Thyroid gland (tissue), 4 donors: ENCODE measurements around the gene PPP4R4. TPM values are rescaled to one million over a fixed set of nuclear protein-coding genes. Genes with fewer than 3 reads are reported as not detected.
"Not testable (repeated sequence)": the region's sequence is repeated elsewhere in the genome, so short reads cannot be mapped to it uniquely, and the experiment has no call there.

Source experiments
- DNase-seq, 2 donors: peaks; one replicate each; pipeline ENCODE4 v3.0.0-alpha.2; 2019
- H3K27ac ChIP-seq, 3 donors: fragments of 200-600 bp; sonication (generic); 1 replicate in 2 of 3; 2 replicates in 1 of 3; pipeline ENCODE4 v1.5.1; 2016 to 2019; ENCODE audit warnings: mild to moderate bottlenecking in 1 of 3, moderate library complexity in 1 of 3
- H3K27me3 ChIP-seq: fragments of 200-600 bp; sonication (generic); one replicate; pipeline ENCODE4 v1.5.1; 2019
- H3K36me3 ChIP-seq, 2 donors: fragments of 200-600 bp; sonication (generic); one replicate each; pipeline ENCODE4 v1.5.1; 2016 to 2019
- H3K4me1 ChIP-seq, 2 donors: fragments of 200-600 bp; sonication (generic); one replicate each; pipeline ENCODE4 v1.5.1; 2017 to 2019
- H3K4me3 ChIP-seq, 3 donors: fragments of 200-600 bp; sonication (generic); replicated peaks in 1 of 3; 1 replicate in 2 of 3; 2 replicates in 1 of 3; pipeline ENCODE4 v1.5.1; 2016; ENCODE audit warnings: mild to moderate bottlenecking in 1 of 3
- H3K9me3 ChIP-seq: fragments of 200-600 bp; sonication (generic); one replicate; pipeline ENCODE4 v1.5.1; 2017
- CTCF ChIP-seq, 6 experiments: fragments of 200-600 bp in 3 of 6; fragments of 450-650 bp in 3 of 6; sonication (generic) in 3 of 6; IDR thresholded peaks; one replicate each; pipeline ENCODE4 v1.5.1; 2016 to 2019; ENCODE audit warnings: antibody characterized with exemption in 6 of 6, mild to moderate bottlenecking in 2 of 6, inconsistent platforms in 1 of 6, moderate library complexity in 1 of 6
- POLR2A ChIP-seq, 2 donors: fragments of 450-650 bp; IDR thresholded peaks; one replicate each; pipeline ENCODE4 v1.6.1; 2017; ENCODE audit warnings: antibody characterized with exemption in 2 of 2, mild to moderate bottlenecking in 2 of 2, moderate library complexity in 1 of 2
- WGBS, 2 donors: methylation state at CpG; one replicate each; pipeline ENCODE4 v1.1.5; 2017; 5-methylcytosine and 5-hydroxymethylcytosine counted together
- intact Hi-C: fragments of 100-400 bp; cut with DNase I; formaldehyde crosslinking; loops from one replicate; pipeline ENCODE4 v1.15.1; 2023
- total RNA-seq, 4 donors: library from RNA; depleted of rRNA; stranded (reverse); fragments of >200 nt; gene quantifications; one replicate each; pipeline ENCODE4 v1.2.3, GENCODE V29; 2016

Gene PPP4R4
- total RNA-seq, 4 donors from 2014 or later = 0.45 to 16.2 (median 0.92) TPM

DNA sequence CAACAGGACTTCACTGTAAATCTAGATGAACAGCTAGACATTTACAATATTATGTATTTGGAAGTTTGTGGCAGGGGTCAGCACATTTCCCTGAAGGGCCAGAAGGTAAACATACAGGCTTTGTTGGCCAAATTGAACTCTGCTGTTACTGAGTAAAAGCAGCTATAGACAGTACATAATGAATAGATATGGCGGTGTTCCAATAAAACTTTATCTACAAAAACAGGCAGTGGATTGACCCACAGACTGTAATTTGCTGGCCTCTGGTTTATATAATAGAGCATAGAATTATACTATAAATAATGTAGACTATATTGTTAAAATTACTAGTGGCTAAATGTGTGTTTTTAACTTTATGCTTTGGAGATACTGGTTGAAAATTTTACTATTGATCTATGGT, 93.2 kb downstream of the PPP4R4 start:
- no peaks in the 10 kb centered on the region for H3K9me3 ChIP-seq
- WGBS, 2 donors = 86 to 95% methylated on average over 1 of the region's 1 CpG

DNA sequence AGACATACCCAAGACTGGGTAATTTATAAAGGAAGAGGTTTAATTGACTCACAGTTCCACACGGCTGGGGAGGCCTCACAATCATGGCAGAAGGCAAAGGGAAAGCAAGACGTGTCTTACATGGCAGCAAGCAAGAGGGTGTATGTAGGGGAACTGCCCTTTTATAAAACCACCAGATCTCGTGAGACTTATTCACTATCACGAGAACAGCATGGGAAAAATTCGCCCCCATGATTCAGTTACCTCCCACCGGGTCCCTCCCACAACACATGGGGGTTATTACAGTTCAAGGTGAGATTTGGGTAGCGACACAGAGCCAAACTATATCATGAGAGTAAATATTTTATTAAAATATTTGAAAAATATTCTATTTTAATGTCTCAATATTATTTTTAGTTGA, 94.5 kb downstream of the PPP4R4 start:
- H3K36me3 ChIP-seq, intact Hi-C loops, H3K4me3 ChIP-seq, H3K9me3 ChIP-seq, H3K27ac ChIP-seq, H3K27me3 ChIP-seq, H3K4me1 ChIP-seq, DNase-seq: not testable (repeated sequence)
- WGBS, 2 donors = 91 to 93% methylated on average over 7 of the region's 7 CpGs

More for the DNA sequence above, 93.2 kb downstream of the PPP4R4 start:
- Histone ChIP-seq H3K4me3 (no peak overlapping the region), H3K36me3 (no peaks in the 10 kb centered on the region), H3K27me3 (no peaks in the 10 kb centered on the region), H3K27ac (no peak overlapping the region), H3K4me1 (no peaks in the 10 kb centered on the region)
- intact Hi-C loops = no loop called here
- DNase-seq = no peak
- no peak for TF ChIP-seq CTCF (IDR thresholded peaks at IDR 0.05)
- no peak for TF ChIP-seq POLR2A (IDR thresholded peaks at IDR 0.05)

DNA sequence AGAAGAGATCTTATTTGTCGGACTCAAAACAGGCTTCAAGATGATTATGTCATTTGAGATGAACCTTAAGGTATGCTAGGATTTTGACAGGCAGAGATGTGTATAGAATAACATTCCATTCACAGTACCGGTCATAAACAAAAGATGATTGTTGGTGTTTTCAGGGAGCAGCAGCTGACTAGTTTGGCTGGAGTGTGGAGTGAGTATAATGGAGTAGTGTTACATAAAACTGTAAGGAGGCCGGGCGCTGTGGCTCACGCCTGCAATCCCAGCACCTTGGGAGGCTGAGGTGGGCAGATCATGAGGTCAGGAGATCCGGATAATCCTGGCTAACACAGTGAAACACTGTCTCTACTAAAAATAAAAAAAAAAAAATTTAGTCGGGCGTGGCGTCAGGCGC, 95.0 kb downstream of the PPP4R4 start:
- H3K27me3 ChIP-seq = no peaks in the 10 kb centered on the region
- no peaks in the 10 kb centered on the region for H3K4me1 ChIP-seq
- 79 to 87% methylated on average over 10 of the region's 10 CpGs for WGBS, 2 donors
- DNase-seq = no peak
- no peaks in the 10 kb centered on the region for H3K36me3 ChIP-seq
- no peak overlapping the region for H3K27ac ChIP-seq
- TF ChIP-seq POLR2A (IDR thresholded peaks at IDR 0.05) = no peak
- TF ChIP-seq CTCF (IDR thresholded peaks at IDR 0.05) = no peak
- no peak overlapping the region for H3K4me3 ChIP-seq
- no peaks in the 10 kb centered on the region for H3K9me3 ChIP-seq
- intact Hi-C loops = no loop called here

GRCh38 chr14:94276898-94277561, 102.9 kb downstream of the PPP4R4 start:
- intact Hi-C loops, DNase-seq, H3K36me3 ChIP-seq, H3K4me3 ChIP-seq, H3K4me1 ChIP-seq, H3K27me3 ChIP-seq, H3K9me3 ChIP-seq, H3K27ac ChIP-seq: not testable (repeated sequence)
- 83 to 88% methylated on average over 11 of the region's 11 CpGs for WGBS, 2 donors

- no peaks in the 10 kb centered on the region for H3K4me1 ChIP-seq
- no peaks in the 10 kb centered on the region for H3K27me3 ChIP-seq
- H3K4me3 ChIP-seq = no peak overlapping the region
- 52% methylated on average over 2 of the region's 2 CpGs for WGBS, 2 donors
- TF ChIP-seq CTCF (IDR thresholded peaks at IDR 0.05) (no peak), POLR2A (IDR thresholded peaks at IDR 0.05) (no peak)
- no peak overlapping the region for H3K27ac ChIP-seq
- DNase-seq = no peak
- no peaks in the 10 kb centered on the region for H3K9me3 ChIP-seq
- intact Hi-C loops = no loop called here
- no peaks in the 10 kb centered on the region for H3K36me3 ChIP-seq
These were observed 104.6 kb downstream of the PPP4R4 start for GRCh38 chr14:94278731-94279130.

GRCh38 chr14:94282991-94283723, 109.0 kb downstream of the PPP4R4 start:
- H3K36me3 ChIP-seq = no peaks in the 10 kb centered on the region
- TF ChIP-seq POLR2A (IDR thresholded peaks at IDR 0.05) (no peak), CTCF (IDR thresholded peaks at IDR 0.05) (no peak)
- intact Hi-C loops = no loop called here

More at GRCh38 chr14:94282991-94283723, 109.0 kb downstream of the PPP4R4 start:
- Histone ChIP-seq H3K27me3 (no peaks in the 10 kb centered on the region), H3K27ac (no peak overlapping the region), H3K9me3 (no peaks in the 10 kb centered on the region), H3K4me3 (no peak overlapping the region), H3K4me1 (no peaks in the 10 kb centered on the region)
- WGBS, 2 donors = 86 to 97% methylated on average over 2 of the region's 2 CpGs
- DNase-seq = no peak
